Stimulated activated memory B cell treated with anti-CD40 and anti-IgM and Interleukin-4, amounts not matched to agents 10 μg/mL and 1 μg/mL and 100 μg/mL, for 72 hours (primary cell): Measurements from ENCODE around the gene SELENOP.
"Not testable (repeated sequence)": the region's sequence is repeated elsewhere in the genome, so short reads cannot be mapped to it uniquely, and the experiment has no call there.

ENCODE experiments used
- ATAC-seq: fragments of 150-1000 bp; cut with Tn5 transposase; 2 replicates; pipeline ENCODE4 v1.10.0; 2021
- H3K27ac Mint-ChIP-seq: one replicate; pipeline ENCODE4 v1.8.0; 2022; ENCODE audit warnings: mild to moderate bottlenecking, mixed read lengths
- H3K27me3 Mint-ChIP-seq: one replicate; pipeline ENCODE4 v1.8.0; 2022; ENCODE audit warnings: mixed read lengths
- H3K36me3 Mint-ChIP-seq: one replicate; pipeline ENCODE4 v1.8.0; 2022; ENCODE audit warnings: mixed read lengths
- H3K4me1 Mint-ChIP-seq: one replicate; pipeline ENCODE4 v1.8.0; 2022; ENCODE audit warnings: mixed read lengths
- H3K4me3 Mint-ChIP-seq: one replicate; pipeline ENCODE4 v1.8.0; 2022; ENCODE audit warnings: mild to moderate bottlenecking, moderate library complexity, mixed read lengths
- H3K9me3 Mint-ChIP-seq: one replicate; pipeline ENCODE4 v1.8.0; 2022; ENCODE audit warnings: mixed read lengths

SELENOP gene

GRCh38 chr5:42811591-42812446 is at the start of gene SELENOP:
Gene SELENOP, minus strand, starts transcription at chr5:42811892. Its CDS starts 3,539 bp downstream, at chr5:42808353.
- H3K4me1 Mint-ChIP-seq: no peaks in the 10 kb centered on the region
- H3K36me3 Mint-ChIP-seq: no peaks in the 10 kb centered on the region
- H3K27ac Mint-ChIP-seq: no peak within 1 kb of the TSS
- no peak within 1 kb of the TSS for H3K4me3 Mint-ChIP-seq
- no peak for ATAC-seq
- H3K9me3 Mint-ChIP-seq: no peaks in the 10 kb centered on the region
- H3K27me3 Mint-ChIP-seq: no peaks in the 10 kb centered on the region

GRCh38 chr5:42858687-42859086 is 47.0 kb upstream of the SELENOP start:
- Mint-ChIP-seq H3K4me3 (no peak overlapping the region), H3K27me3 (peaks cover 33% of the 10 kb centered on the region), H3K27ac (no peak overlapping the region), H3K4me1 (no peaks in the 10 kb centered on the region), H3K36me3 (no peaks in the 10 kb centered on the region), H3K9me3 (peaks cover 3% of the 10 kb centered on the region)
- no peak for ATAC-seq

- H3K4me1 Mint-ChIP-seq: no peaks in the 10 kb centered on the region
- peaks cover 32% of the 10 kb centered on the region for H3K27me3 Mint-ChIP-seq
- no peak overlapping the region for H3K27ac Mint-ChIP-seq
- no peaks in the 10 kb centered on the region for H3K36me3 Mint-ChIP-seq
- no peak overlapping the region for H3K4me3 Mint-ChIP-seq
- H3K9me3 Mint-ChIP-seq: peaks cover 3% of the 10 kb centered on the region
- ATAC-seq: no peak
Observed at GRCh38 chr5:42858031-42858643, 46.4 kb upstream of the SELENOP start.

- no peaks in the 10 kb centered on the region for H3K4me1 Mint-ChIP-seq
- no peaks in the 10 kb centered on the region for H3K36me3 Mint-ChIP-seq
- ATAC-seq: peak; percentile 27
- H3K4me3 Mint-ChIP-seq: no peak overlapping the region
- no peak overlapping the region for H3K27ac Mint-ChIP-seq
- peaks cover 15% of the 10 kb centered on the region for H3K27me3 Mint-ChIP-seq
- H3K9me3 Mint-ChIP-seq: no peaks in the 10 kb centered on the region
Observed at GRCh38 chr5:42855811-42856210, 44.1 kb upstream of the SELENOP start.

- no peaks in the 10 kb centered on the region for H3K4me1 Mint-ChIP-seq
- peak; percentile 43 for ATAC-seq
- H3K36me3 Mint-ChIP-seq: no peaks in the 10 kb centered on the region
- H3K4me3 Mint-ChIP-seq: no peak overlapping the region
- no peaks in the 10 kb centered on the region for H3K9me3 Mint-ChIP-seq
- peaks cover 11% of the 10 kb centered on the region for H3K27me3 Mint-ChIP-seq
- no peak overlapping the region for H3K27ac Mint-ChIP-seq
Observed at GRCh38 chr5:42855386-42855785, 43.7 kb upstream of the SELENOP start.

- Mint-ChIP-seq H3K36me3 (no peaks in the 10 kb centered on the region), H3K9me3 (no peaks in the 10 kb centered on the region), H3K27me3 (peaks cover 7% of the 10 kb centered on the region), H3K27ac (no peak overlapping the region), H3K4me3 (no peak overlapping the region), H3K4me1 (no peaks in the 10 kb centered on the region)
- no peak for ATAC-seq
Observed at GRCh38 chr5:42854795-42855194, 43.1 kb upstream of the SELENOP start.

- ATAC-seq: no peak
- Mint-ChIP-seq H3K9me3 (no peaks in the 10 kb centered on the region), H3K27me3 (peaks cover 14% of the 10 kb centered on the region), H3K4me1 (no peaks in the 10 kb centered on the region), H3K27ac (no peak overlapping the region), H3K4me3 (no peak overlapping the region), H3K36me3 (no peaks in the 10 kb centered on the region)
Observed at GRCh38 chr5:42852826-42853225, 41.1 kb upstream of the SELENOP start.

GRCh38 chr5:42851481-42851880 is 39.8 kb upstream of the SELENOP start:
- no peak overlapping the region for H3K27ac Mint-ChIP-seq
- H3K4me1 Mint-ChIP-seq: no peaks in the 10 kb centered on the region
- no peaks in the 10 kb centered on the region for H3K36me3 Mint-ChIP-seq
- H3K4me3 Mint-ChIP-seq: no peak overlapping the region
- H3K27me3 Mint-ChIP-seq: peaks cover 14% of the 10 kb centered on the region
- ATAC-seq: no peak
- no peaks in the 10 kb centered on the region for H3K9me3 Mint-ChIP-seq

GRCh38 chr5:42848545-42848944 is 36.9 kb upstream of the SELENOP start:
- H3K4me3 Mint-ChIP-seq: no peak overlapping the region
- H3K4me1 Mint-ChIP-seq: no peaks in the 10 kb centered on the region
- no peaks in the 10 kb centered on the region for H3K36me3 Mint-ChIP-seq
- ATAC-seq: no peak
- H3K27me3 Mint-ChIP-seq: peaks cover 14% of the 10 kb centered on the region
- H3K9me3 Mint-ChIP-seq: no peaks in the 10 kb centered on the region
- H3K27ac Mint-ChIP-seq: no peak overlapping the region

GRCh38 chr5:42844408-42844807 is 32.7 kb upstream of the SELENOP start:
- not testable (repeated sequence) for ATAC-seq, H3K4me3 Mint-ChIP-seq, H3K36me3 Mint-ChIP-seq, H3K27ac Mint-ChIP-seq, H3K4me1 Mint-ChIP-seq, H3K9me3 Mint-ChIP-seq
- H3K27me3 Mint-ChIP-seq: peaks cover 20% of the 10 kb centered on the region

- H3K27me3 Mint-ChIP-seq: peaks cover 13% of the 10 kb centered on the region
- no peak overlapping the region for H3K4me3 Mint-ChIP-seq
- no peak for ATAC-seq
- H3K27ac Mint-ChIP-seq: no peak overlapping the region
- no peaks in the 10 kb centered on the region for H3K9me3 Mint-ChIP-seq
- H3K4me1 Mint-ChIP-seq: no peaks in the 10 kb centered on the region
- H3K36me3 Mint-ChIP-seq: no peaks in the 10 kb centered on the region
Observed at GRCh38 chr5:42843675-42844292, 32.1 kb upstream of the SELENOP start.

GRCh38 chr5:42842921-42843641 is 31.4 kb upstream of the SELENOP start:
- Mint-ChIP-seq H3K4me3 (no peak overlapping the region), H3K4me1 (no peaks in the 10 kb centered on the region), H3K27me3 (peaks cover 12% of the 10 kb centered on the region), H3K9me3 (no peaks in the 10 kb centered on the region), H3K36me3 (no peaks in the 10 kb centered on the region), H3K27ac (no peak overlapping the region)
- ATAC-seq: no peak

- Mint-ChIP-seq H3K4me3 (no peak overlapping the region), H3K27ac (no peak overlapping the region)
Observed at GRCh38 chr5:42840842-42841567, 29.3 kb upstream of the SELENOP start.

GRCh38 chr5:42840269-42840668 is 28.6 kb upstream of the SELENOP start:
- ATAC-seq: peak; percentile 24
- Mint-ChIP-seq H3K27ac (no peak overlapping the region), H3K4me3 (no peak overlapping the region), H3K4me1 (no peaks in the 10 kb centered on the region), H3K9me3 (peaks cover 3% of the 10 kb centered on the region), H3K27me3 (peaks cover 12% of the 10 kb centered on the region), H3K36me3 (no peaks in the 10 kb centered on the region)

More at GRCh38 chr5:42840842-42841567, 29.3 kb upstream of the SELENOP start:
- Mint-ChIP-seq H3K9me3 (no peaks in the 10 kb centered on the region), H3K27me3 (peaks cover 12% of the 10 kb centered on the region), H3K36me3 (no peaks in the 10 kb centered on the region), H3K4me1 (no peaks in the 10 kb centered on the region)
- no peak for ATAC-seq

GRCh38 chr5:42839196-42839595 is 27.5 kb upstream of the SELENOP start:
- Mint-ChIP-seq H3K4me1 (no peaks in the 10 kb centered on the region), H3K9me3 (peaks cover 5% of the 10 kb centered on the region), H3K36me3 (no peaks in the 10 kb centered on the region), H3K27ac (no peak overlapping the region), H3K27me3 (peaks cover 12% of the 10 kb centered on the region), H3K4me3 (no peak overlapping the region)
- no peak for ATAC-seq
